Raji (cell line): ENCODE results near the gene RNF135.

Experiments used
- POLR2A ChIP-seq: IDR thresholded peaks from 2 replicates; pipeline ENCODE4 v1.6.1; 2011; ENCODE audit warnings: low read depth, low read length, control low read depth; ENCODE audit not compliant: insufficient read depth

RNF135 gene

GRCh38 chr17:31019004-31019403 lies 48.2 kb downstream of the RNF135 start:
- no peak for TF ChIP-seq POLR2A

- no peak for TF ChIP-seq POLR2A
These were observed 61.0 kb downstream of the RNF135 start for GRCh38 chr17:31031841-31032240.

- no peak for TF ChIP-seq POLR2A
These were observed 77.3 kb downstream of the RNF135 start for GRCh38 chr17:31048142-31048541.

- no peak for TF ChIP-seq POLR2A
These were observed 77.9 kb downstream of the RNF135 start for GRCh38 chr17:31048780-31049179.
